ENCODE results near the gene LRRC57. TPM values are rescaled to one million over a fixed set of nuclear protein-coding genes. Genes with fewer than 3 reads are reported as not detected.

The LRRC57 gene
- total and polyA plus RNA-seq, 2 of the 13 experiments (the other 11 are each of a cell fraction or from before 2014, with no cell fraction given): 5.8 to 14.8 TPM

DNA sequence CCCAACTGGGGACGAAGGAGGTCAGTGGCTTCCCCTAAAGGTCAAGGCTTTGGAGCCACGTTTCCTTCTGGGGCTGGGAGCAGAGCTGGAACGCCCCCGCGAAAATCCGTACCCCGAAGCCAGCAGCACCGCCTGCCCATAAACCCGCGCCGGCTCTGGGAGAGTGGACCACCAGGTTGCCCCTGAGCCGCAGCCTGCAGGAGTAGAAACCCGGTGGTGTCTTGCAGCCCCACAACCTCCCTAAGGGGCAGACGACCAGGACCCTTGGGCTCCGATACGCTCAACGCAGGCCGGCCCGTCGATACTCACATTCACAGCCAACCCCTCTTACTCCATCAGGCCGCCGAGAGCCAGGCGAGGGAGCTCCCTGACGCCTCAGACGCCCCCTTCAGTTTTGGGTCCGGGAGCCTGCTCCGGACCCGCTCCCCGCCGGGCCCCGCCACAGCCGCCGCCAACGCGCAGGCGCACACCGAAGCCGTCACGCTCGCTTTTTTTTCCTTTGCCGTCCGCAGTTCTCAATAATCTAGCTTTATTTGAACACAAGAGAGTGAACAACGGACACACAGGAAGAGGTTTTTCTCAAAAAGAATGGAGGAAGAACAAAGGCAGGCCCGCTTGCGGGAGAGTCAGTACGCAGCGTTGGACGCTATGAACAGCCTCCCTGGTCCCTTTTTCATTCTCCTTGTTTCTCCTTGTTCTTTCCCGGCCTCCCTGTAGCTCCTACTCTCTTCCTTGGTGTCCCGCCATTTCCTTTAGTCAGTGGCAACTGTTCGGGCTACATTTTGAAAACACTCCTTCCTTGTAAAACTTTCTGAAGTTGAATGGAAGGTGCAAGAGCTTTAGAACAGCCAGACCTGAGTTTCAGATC, 57.7 kb downstream of the LRRC57 start, which contains the start of gene ZNF106 (continued):
- TF ChIP-seq, protein P1, sequence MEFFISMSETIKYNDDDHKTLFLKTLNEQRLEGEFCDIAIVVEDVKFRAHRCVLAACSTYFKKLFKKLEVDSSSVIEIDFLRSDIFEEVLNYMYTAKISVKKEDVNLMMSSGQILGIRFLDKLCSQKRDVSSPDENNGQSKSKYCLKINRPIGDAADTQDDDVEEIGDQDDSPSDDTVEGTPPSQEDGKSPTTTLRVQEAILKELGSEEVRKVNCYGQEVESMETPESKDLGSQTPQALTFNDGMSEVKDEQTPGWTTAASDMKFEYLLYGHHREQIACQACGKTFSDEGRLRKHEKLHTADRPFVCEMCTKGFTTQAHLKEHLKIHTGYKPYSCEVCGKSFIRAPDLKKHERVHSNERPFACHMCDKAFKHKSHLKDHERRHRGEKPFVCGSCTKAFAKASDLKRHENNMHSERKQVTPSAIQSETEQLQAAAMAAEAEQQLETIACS (CRISPR knock-in tag; IDR thresholded peaks at IDR 0.05): no peak
- no peak; the same call in 1 of the 2 replicates for TF ChIP-seq CBX5 (CRISPR knock-in tag; IDR thresholded peaks at IDR 0.05; ENCODE audit: borderline replicate concordance)
- peak; percentile 61; the same call in 1 of the 2 replicates for TF ChIP-seq ZNF543 (CRISPR knock-in tag; IDR thresholded peaks at IDR 0.05)
- TF ChIP-seq ZNF124 (CRISPR knock-in tag; IDR thresholded peaks at IDR 0.05): peak; percentile 81
- no peak for TF ChIP-seq ZNF263 (CRISPR knock-in tag; IDR thresholded peaks at IDR 0.05)
- TF ChIP-seq ZNF230 (CRISPR knock-in tag; IDR thresholded peaks at IDR 0.05): peak; percentile 59; the same call in 1 of the 2 replicates
- TF ChIP-seq ATF7 (IDR thresholded peaks at IDR 0.05): no peak
- TF ChIP-seq ATF7 (CRISPR knock-in tag; IDR thresholded peaks at IDR 0.05): peak; percentile 22; the same call in 1 of the 2 replicates
- TF ChIP-seq EED (CRISPR knock-in tag; IDR thresholded peaks at IDR 0.05): 0 out of 2 replicates have a peak, but pooled peaks have one; percentile 29
- TF ChIP-seq, protein P2, sequence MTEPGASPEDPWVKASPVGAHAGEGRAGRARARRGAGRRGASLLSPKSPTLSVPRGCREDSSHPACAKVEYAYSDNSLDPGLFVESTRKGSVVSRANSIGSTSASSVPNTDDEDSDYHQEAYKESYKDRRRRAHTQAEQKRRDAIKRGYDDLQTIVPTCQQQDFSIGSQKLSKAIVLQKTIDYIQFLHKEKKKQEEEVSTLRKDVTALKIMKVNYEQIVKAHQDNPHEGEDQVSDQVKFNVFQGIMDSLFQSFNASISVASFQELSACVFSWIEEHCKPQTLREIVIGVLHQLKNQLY (CRISPR knock-in tag; IDR thresholded peaks at IDR 0.05): no peak
- TF ChIP-seq TCF7L2 (IDR thresholded peaks at IDR 0.05; ENCODE audit: low read depth, low read length): no peak
- TF ChIP-seq TFDP2 (CRISPR knock-in tag; IDR thresholded peaks at IDR 0.05): peak; percentile 51
- TF ChIP-seq, protein P3, sequence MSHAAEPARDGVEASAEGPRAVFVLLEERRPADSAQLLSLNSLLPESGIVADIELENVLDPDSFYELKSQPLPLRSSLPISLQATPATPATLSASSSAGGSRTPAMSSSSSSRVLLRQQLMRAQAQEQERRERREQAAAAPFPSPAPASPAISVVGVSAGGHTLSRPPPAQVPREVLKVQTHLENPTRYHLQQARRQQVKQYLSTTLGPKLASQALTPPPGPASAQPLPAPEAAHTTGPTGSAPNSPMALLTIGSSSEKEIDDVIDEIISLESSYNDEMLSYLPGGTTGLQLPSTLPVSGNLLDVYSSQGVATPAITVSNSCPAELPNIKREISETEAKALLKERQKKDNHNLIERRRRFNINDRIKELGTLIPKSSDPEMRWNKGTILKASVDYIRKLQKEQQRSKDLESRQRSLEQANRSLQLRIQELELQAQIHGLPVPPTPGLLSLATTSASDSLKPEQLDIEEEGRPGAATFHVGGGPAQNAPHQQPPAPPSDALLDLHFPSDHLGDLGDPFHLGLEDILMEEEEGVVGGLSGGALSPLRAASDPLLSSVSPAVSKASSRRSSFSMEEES (CRISPR knock-in tag; IDR thresholded peaks at IDR 0.05): peak; percentile 56; the same call in 1 of the 2 replicates
- peak; percentile 62; the same call in 1 of the 2 replicates for TF ChIP-seq SP4 (CRISPR knock-in tag; IDR thresholded peaks at IDR 0.05)
- TF ChIP-seq, protein P4, sequence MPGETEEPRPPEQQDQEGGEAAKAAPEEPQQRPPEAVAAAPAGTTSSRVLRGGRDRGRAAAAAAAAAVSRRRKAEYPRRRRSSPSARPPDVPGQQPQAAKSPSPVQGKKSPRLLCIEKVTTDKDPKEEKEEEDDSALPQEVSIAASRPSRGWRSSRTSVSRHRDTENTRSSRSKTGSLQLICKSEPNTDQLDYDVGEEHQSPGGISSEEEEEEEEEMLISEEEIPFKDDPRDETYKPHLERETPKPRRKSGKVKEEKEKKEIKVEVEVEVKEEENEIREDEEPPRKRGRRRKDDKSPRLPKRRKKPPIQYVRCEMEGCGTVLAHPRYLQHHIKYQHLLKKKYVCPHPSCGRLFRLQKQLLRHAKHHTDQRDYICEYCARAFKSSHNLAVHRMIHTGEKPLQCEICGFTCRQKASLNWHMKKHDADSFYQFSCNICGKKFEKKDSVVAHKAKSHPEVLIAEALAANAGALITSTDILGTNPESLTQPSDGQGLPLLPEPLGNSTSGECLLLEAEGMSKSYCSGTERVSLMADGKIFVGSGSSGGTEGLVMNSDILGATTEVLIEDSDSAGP (CRISPR knock-in tag; IDR thresholded peaks at IDR 0.05; ENCODE audit: borderline replicate concordance): peak; percentile 71; the same call in 1 of the 2 replicates
- no peak for TF ChIP-seq STAT5B (CRISPR knock-in tag; IDR thresholded peaks at IDR 0.05)
- TF ChIP-seq MAFG (CRISPR knock-in tag; IDR thresholded peaks at IDR 0.05): no peak
- 0 out of 2 replicates have a peak, but pooled peaks have one; percentile 37 for TF ChIP-seq HNRNPL (IDR thresholded peaks at IDR 0.05; ENCODE audit: low read depth, low read length)
- no peak for TF ChIP-seq ZNF282 (IDR thresholded peaks at IDR 0.05; ENCODE audit: partially characterized antibody)
- TF ChIP-seq, protein P5, sequence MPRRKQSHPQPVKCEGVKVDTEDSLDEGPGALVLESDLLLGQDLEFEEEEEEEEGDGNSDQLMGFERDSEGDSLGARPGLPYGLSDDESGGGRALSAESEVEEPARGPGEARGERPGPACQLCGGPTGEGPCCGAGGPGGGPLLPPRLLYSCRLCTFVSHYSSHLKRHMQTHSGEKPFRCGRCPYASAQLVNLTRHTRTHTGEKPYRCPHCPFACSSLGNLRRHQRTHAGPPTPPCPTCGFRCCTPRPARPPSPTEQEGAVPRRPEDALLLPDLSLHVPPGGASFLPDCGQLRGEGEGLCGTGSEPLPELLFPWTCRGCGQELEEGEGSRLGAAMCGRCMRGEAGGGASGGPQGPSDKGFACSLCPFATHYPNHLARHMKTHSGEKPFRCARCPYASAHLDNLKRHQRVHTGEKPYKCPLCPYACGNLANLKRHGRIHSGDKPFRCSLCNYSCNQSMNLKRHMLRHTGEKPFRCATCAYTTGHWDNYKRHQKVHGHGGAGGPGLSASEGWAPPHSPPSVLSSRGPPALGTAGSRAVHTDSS (CRISPR knock-in tag; conservative IDR thresholded peaks at IDR 0.05): no peak
- TF ChIP-seq ZNF256 (CRISPR knock-in tag; conservative IDR thresholded peaks at IDR 0.05): peak; percentile 90
- peak; percentile 70 for TF ChIP-seq GATA4 (IDR thresholded peaks at IDR 0.05; ENCODE audit: borderline replicate concordance, low read depth)

Data from HepG2 (cell line).